Stimulated activated CD8-positive, alpha-beta memory T cell treated with anti-CD3 and anti-CD28 coated beads, Interleukin-12 subunit alpha, Interleukin-12 subunit beta, amount 100 ng/mL, for 24 hours (primary cell): Measurements from ENCODE around the gene NADSYN1.
"Not testable (repeated sequence)": the region's sequence is repeated elsewhere in the genome, so short reads cannot be mapped to it uniquely, and the experiment has no call there.

ENCODE experiments used
- DNase-seq: peaks from one replicate; pipeline ENCODE4 v3.0.0-alpha.2; 2020; ENCODE audit errors: extremely low read depth

NADSYN1 gene

DNA sequence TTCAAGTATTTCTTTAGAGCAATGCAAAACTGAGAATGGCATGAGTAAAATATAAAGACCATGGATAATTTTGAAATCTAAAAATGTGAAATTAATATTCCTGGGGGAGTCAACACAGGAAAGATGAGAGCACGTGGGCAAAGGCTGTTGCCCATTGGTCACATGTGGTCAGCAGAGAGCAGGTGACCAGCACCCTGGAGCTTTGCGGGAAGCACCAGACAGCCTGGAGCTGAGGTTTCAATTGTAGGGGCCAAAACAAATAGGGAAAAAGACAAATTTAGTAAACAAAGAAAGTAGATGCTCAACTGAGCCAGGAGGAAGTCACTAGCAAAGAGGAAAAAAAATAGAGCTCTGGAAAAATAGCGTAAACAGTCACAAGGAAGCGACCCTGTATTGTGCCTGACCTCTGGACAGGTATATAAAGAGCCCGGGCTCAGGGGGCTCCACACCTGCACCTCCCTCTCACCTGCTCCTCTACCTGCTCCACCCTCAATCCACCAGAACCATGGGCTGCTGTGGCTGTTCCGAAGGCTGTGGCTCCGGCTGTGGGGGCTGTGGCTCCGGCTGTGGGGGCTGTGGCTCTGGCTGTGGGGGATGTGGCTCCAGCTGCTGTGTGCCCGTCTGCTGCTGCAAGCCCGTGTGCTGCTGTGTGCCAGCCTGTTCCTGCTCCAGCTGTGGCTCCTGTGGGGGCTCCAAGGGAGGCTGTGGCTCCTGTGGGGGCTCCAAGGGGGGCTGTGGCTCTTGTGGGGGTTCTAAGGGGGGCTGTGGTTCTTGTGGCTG, 74.0 kb downstream of the NADSYN1 start, which contains the start of gene KRTAP5-7:
Gene KRTAP5-7 (plus strand): TSS at position 472 of the 780 bp plus-strand sequence. CDS start 34 bp downstream, at position 506.
- DNase-seq = not testable (repeated sequence)

DNA sequence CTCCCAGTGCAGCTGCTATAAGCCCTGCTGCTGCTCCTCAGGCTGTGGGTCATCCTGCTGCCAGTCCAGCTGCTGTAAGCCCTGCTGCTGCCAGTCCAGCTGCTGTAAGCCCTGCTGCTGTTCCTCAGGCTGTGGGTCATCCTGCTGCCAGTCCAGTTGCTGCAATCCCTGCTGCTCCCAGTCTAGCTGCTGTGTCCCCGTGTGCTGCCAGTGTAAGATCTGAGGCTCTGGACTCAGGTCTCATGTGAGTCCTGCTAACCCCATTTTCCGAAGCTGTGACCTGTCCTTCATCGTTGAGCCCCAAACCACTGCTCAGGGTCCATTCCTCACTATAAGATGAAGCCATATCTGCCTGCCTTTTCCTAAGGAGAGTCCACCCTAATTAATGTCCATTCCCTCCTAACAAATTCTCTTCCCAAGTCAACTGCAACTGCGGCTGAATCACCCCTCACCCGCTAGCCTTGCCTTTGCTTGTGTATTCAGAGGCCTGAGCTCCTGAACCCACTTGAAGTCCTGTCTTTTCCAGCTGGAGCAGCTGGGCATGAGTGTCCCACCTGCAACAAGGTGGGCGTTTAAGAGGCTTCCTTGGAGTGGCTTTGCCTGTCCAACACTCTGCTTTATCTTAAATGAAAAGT, 74.7 kb downstream of the NADSYN1 start:
- DNase-seq = no peak

- no peak for DNase-seq
Measured at GRCh38 chr11:71530602-71531001, 77.6 kb downstream of the NADSYN1 start.

DNA sequence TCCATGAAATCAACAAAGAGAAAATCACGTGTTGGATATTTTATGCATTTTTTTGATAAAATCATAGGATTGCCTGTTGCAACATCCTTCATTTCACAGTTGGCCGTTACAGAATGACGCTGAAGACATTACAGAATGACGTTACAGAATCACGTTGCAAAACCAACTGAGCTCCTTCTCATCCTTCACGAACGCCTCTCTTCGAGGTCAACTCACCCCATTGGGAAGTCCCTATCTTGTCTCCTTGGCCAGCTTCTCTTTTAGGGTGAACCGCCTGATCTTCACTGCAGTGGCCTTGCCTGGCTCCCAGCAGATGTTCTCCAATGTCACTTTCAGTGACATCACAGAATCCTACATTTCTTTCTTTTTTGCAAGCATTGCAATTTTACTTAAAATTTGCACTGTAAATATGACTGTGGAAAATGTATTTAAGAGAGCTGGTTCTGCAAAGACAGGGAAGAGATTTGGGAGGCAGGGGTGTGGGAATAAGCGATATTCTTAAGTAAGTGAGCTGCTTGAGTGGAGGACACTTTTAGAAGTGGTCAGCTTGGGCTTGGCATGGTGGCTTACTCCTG, 79.1 kb downstream of the NADSYN1 start:
- DNase-seq = no peak

GRCh38 chr11:71534711-71535608, 82.0 kb downstream of the NADSYN1 start:
- DNase-seq = not testable (repeated sequence)

GRCh38 chr11:71535825-71536224, 82.8 kb downstream of the NADSYN1 start:
- DNase-seq = no peak

DNA sequence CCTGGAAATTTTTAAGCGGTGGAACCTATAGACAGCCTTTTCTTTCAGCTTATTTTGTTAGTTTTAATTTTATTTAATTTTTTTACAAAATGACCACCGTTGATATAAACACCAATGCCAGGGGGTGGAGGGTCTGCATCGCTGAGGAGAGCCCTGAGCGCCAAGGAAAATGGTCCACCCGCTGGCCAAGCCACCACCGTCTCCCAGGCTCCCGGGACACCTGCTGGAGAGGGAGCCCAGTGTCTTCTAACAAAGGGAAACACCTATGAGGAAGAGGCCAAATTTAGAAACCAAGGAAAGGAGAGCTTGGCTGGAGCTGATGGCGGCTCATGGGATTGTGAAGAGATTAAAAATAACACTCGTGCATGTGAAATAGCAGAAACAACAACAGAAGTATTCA, 84.5 kb downstream of the NADSYN1 start:
- DNase-seq = no peak

DNA sequence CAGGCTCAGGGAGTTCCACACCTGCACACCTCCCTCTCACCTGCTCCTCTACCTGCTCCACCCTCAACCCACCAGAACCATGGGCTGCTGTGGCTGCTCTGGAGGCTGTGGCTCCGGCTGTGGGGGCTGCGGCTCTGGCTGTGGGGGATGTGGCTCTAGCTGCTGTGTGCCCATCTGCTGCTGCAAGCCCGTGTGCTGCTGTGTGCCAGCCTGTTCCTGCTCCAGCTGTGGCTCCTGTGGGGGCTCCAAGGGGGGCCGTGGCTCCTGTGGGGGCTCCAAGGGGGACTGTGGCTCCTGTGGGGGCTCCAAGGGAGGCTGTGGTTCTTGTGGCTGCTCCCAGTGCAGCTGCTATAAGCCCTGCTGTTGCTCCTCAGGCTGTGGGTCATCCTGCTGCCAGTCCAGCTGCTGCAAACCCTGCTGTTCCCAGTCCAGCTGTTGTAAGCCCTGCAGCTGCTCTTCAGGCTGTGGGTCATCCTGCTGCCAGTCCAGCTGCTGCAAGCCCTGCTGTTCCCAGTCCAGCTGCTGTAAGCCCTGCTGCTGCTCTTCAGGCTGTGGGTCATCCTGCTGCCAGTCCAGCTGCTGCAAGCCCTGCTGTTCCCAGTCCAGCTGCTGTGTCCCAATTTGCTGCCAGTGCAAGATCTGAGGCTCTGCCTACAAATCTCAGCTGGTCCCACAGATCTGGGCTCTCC, 85.1 kb downstream of the NADSYN1 start, which contains the start of gene KRTAP5-8:
Gene KRTAP5-8 (plus strand): TSS at position 49 of the 689 bp plus-strand sequence. CDS start 31 bp downstream, at position 80.
- not testable (repeated sequence) for DNase-seq

- no peak for DNase-seq
Measured at GRCh38 chr11:71538666-71538990, 85.6 kb downstream of the NADSYN1 start.

- DNase-seq = no peak
Measured at GRCh38 chr11:71539017-71539416, 86.0 kb downstream of the NADSYN1 start.

- not testable (repeated sequence) for DNase-seq
Measured at GRCh38 chr11:71539971-71540370, 87.0 kb downstream of the NADSYN1 start.

DNA sequence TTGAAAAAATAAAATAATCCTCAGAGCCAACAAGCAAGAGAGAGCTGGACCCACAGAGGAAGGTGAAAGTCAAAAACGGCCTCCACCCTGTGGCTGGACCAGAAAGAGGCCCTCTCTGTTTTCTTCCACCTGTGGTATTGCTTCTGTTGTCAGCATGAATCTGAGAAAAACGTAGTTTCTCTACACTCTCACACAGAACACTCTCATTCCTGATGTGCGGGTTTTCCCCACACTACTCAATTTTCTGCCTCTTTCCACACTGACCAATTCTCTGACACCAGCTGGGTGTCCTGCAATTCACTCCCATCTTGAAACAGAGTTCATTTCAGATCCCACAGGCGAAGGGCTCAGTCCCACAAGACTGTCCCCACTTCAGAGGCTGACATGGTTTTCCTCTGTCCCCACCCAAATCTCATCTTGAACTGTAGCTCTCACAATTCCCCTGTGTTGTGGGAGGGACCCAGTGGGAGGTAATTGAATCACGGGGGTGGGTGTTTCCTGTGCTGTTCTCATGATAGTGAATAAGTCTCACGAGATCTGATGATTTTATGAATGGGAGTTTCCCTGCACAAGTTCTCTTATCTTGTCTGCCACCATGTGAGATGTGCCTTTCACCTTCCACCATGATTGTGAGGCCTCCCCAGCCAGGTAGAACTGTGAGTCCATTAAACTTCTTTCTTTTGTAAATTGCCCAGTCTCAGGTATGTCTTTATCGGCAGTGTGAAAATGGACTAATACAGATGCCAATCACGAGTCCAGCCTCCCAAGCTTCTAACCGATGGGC, 87.7 kb downstream of the NADSYN1 start:
- not testable (repeated sequence) for DNase-seq

DNA sequence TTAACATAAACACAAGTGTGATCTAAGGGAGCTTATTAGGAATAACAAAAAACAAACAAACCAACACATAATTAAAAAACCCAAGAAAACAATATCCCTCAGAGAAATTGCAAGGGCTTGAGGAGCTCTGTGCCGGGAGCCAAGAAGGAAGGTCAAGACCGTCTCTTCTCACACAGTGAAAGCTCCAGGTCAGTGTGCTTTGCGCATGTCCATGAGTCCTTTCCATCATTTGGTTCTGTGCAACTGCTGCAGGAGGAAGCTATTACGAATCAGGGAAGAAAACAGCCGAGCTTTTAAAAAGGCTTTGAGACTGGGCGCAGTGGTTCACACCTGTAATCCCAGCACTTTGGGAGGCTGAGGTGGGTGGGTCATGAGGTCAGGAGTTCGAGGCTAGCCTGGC, 89.4 kb downstream of the NADSYN1 start:
- DNase-seq = no peak

GRCh38 chr11:71542879-71543777, 90.1 kb downstream of the NADSYN1 start:
- no peak for DNase-seq

DNA sequence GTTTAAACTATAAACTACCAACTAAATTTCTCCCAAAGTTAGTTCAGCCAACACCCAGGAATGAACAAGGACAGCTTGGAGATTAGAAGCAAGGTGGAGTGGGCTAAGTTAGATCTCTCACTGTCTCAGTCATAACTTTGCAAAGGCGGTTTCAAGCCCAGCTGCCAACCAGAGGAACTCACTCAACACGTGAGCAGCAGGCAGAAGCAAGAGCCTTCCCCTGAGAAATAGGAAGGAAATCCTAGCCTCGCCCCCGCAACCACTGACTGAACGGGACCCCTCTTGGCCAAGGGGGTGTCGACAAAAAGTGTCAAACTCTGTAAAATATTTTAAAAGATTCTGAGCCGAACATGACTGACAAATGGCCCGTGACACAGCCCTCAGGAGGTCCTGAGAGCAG, 90.9 kb downstream of the NADSYN1 start:
- no peak for DNase-seq

DNA sequence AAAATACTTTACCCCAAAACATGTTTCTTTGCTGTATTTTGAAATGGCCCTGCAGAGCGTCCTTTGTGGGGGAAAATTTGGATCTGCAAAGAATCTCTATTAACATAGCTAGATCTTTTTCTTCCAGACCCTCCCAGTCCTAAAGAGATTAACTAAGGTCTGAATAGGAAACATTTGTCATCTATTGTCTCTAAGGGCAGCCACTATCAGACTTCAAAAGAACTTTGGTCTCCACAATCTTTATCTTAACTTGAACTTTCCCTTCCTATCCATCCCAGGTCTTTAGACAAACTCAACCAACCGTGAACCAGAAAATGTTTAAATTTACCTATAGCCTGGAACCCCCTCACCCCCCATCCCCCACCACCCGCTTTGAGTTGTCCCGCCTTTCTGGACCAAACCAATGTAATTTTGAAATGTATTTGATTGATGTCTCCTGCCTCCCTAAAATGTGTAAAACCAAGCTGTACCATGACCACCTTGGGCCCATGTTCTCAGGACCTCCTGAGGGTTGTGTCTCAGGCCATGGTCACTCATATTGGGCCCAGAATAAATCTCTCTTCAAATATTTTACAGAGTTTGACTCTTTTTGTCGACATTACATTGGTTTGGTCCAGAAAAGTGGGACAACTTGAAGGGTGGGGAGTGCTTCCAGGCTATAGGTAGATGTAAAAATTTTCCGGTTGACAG, 91.7 kb downstream of the NADSYN1 start:
- DNase-seq = no peak

GRCh38 chr11:71545405-71545966, 92.5 kb downstream of the NADSYN1 start:
- no peak for DNase-seq

GRCh38 chr11:71548120-71548519, 95.1 kb downstream of the NADSYN1 start, which contains the start of gene KRTAP5-9:
Gene KRTAP5-9 (plus strand): TSS chr11:71548420. CDS start chr11:71548658, 238 bp downstream.
- DNase-seq = no peak
